Right ventricle myocardium inferior (tissue), 1 donor: ENCODE results near the gene ADM5. TPM values are rescaled to one million over a fixed set of nuclear protein-coding genes. Genes with fewer than 3 reads are reported as not detected.

Source experiments
- ATAC-seq: fragments of 200-7000 bp; cut with Tn5 transposase; one replicate; pipeline ENCODE4 v1.9.1; 2020; ENCODE audit warnings: mild to moderate bottlenecking, moderate library complexity
- DNase-seq: peaks from one replicate; pipeline ENCODE4 v3.0.0; 2021; ENCODE audit errors: missing footprints
- intact Hi-C: fragments of 100-400 bp; cut with DNase I; formaldehyde crosslinking; loops from one replicate; pipeline ENCODE4 v1.11.0; 2022
- long read RNA-seq: library from polyadenylated mRNA; unstranded; transcript quantifications from one replicate; pipeline ENCODE4 v2.0.0, GENCODE V29; 2021
- total RNA-seq: library from RNA; stranded (reverse); fragmentation: NEBNext Ultra II Directional; extraction: Animal tissue kit (Norgen Biotek cat#: 25700); gene quantifications from one replicate; pipeline ENCODE4 v1.2.1, GENCODE V29; 2021
- donor health status: DM: no; HTN: yes; CAD: no; lungs with severe emphysema.

Gene ADM5
- 0.84 TPM for total RNA-seq
- long read RNA-seq, result 0 reads

- intact Hi-C loops, result loop anchor here (5.0 kb wide), 1 partner anchor 73 kb away; the partner anchor contains the start of gene TSKS
- ATAC-seq, result peak; percentile 45
- DNase-seq, result no peak
Measured at GRCh38 chr19:49689133-49690078, at the start of gene ADM5. TSS of gene ADM5 (plus strand) at chr19:49689594. CDS start at chr19:49689838, 244 bp downstream.

- intact Hi-C loops, result loop anchor here (2.0 to 5.0 kb wide), 3 partner anchors 36 to 188 kb away; partner anchors contain the start of genes ALDH16A1, PIH1D1, PRMT1 and PRR12
- ATAC-seq, result peak; percentile 79
Measured at GRCh38 chr19:49640113-49640898, 49.1 kb upstream of the ADM5 start, which contains the start of gene RRAS. TSS of gene RRAS (minus strand) at chr19:49640143. CDS start at chr19:49640098, 45 bp downstream.

GRCh38 chr19:49641688-49642491 lies 47.5 kb upstream of the ADM5 start, which contains the start of gene SCAF1:
TSS of gene SCAF1 (plus strand) at chr19:49642209. CDS start at chr19:49645027, 2,818 bp downstream.
- peak; percentile 100 for DNase-seq
- intact Hi-C loops, result loop anchor here (2.0 to 5.0 kb wide), 3 partner anchors 35 to 190 kb away; partner anchors contain the start of genes ALDH16A1, PIH1D1, PRMT1 and PRR12
- ATAC-seq, result peak; percentile 84

More at GRCh38 chr19:49640113-49640898, 49.1 kb upstream of the ADM5 start, which contains the start of gene RRAS:
- peak; percentile 100 for DNase-seq

GRCh38 chr19:49642492-49643035 lies 46.8 kb upstream of the ADM5 start:
- DNase-seq, result no peak
- intact Hi-C loops, result loop anchor here (5.0 kb wide), 1 partner anchor 190 kb away; the partner anchor contains the start of genes ALDH16A1 and PIH1D1
- no peak for ATAC-seq

GRCh38 chr19:49643466-49643865 lies 45.9 kb upstream of the ADM5 start:
- DNase-seq, result no peak
- intact Hi-C loops, result loop anchor here (5.0 kb wide), 1 partner anchor 191 kb away; the partner anchor contains the start of genes ALDH16A1 and PIH1D1

GRCh38 chr19:49645592-49645991 lies 43.8 kb upstream of the ADM5 start:
- intact Hi-C loops, result no loop called here
- DNase-seq (peak; percentile 9), ATAC-seq (no peak)

More at GRCh38 chr19:49643466-49643865, 45.9 kb upstream of the ADM5 start:
- no peak for ATAC-seq

- DNase-seq (no peak), ATAC-seq (no peak)
- intact Hi-C loops, result no loop called here
Measured at GRCh38 chr19:49645995-49646394, 43.4 kb upstream of the ADM5 start.

GRCh38 chr19:49646586-49646985 lies 42.8 kb upstream of the ADM5 start:
- DNase-seq (no peak), ATAC-seq (no peak)
- intact Hi-C loops, result no loop called here

- DNase-seq (no peak), ATAC-seq (no peak)
- intact Hi-C loops, result no loop called here
Measured at GRCh38 chr19:49651029-49651819, 38.2 kb upstream of the ADM5 start.

- intact Hi-C loops, result no loop called here
- no peak for ATAC-seq
- no peak for DNase-seq
Measured at GRCh38 chr19:49651820-49652550, 37.4 kb upstream of the ADM5 start.

GRCh38 chr19:49652551-49653465 lies 36.6 kb upstream of the ADM5 start:
- intact Hi-C loops, result no loop called here
- ATAC-seq (no peak), DNase-seq (peak; percentile 21)

GRCh38 chr19:49653466-49653806 lies 36.0 kb upstream of the ADM5 start:
- ATAC-seq (peak; percentile 9), DNase-seq (peak; percentile 21)
- intact Hi-C loops, result no loop called here

GRCh38 chr19:49654581-49654980 lies 34.8 kb upstream of the ADM5 start:
- DNase-seq, result peak; percentile 31
- ATAC-seq, result no peak
- intact Hi-C loops, result no loop called here

- ATAC-seq (no peak), DNase-seq (peak; percentile 58)
- intact Hi-C loops, result no loop called here
Measured at GRCh38 chr19:49655570-49656455, 33.6 kb upstream of the ADM5 start.
